ENCODE measurements around the gene S100PBP.

DNA sequence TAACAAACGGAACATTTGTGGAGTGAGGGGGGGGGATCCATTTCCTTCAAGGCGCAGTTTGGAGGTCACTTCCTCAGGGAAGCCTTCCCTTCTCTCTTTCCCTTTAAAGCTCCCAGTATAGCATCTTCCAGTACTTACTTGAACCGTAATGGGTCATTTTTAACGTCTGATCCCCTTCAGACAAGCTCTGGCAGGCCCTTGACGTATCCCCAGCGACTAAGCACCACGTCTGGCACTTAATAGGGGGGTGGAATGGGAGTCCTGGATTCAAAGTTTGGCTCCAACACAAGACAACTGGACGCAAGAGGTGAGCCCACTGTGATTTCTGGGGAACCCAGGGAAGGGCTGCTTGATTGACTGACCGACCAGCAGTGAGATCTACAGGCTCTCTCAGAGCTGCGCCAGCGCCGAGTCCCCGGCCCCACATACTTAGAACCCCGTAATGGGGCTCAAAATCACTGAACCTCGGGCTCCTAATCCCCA is 736 bp upstream of the S100PBP start:
- TF ChIP-seq, protein P1, sequence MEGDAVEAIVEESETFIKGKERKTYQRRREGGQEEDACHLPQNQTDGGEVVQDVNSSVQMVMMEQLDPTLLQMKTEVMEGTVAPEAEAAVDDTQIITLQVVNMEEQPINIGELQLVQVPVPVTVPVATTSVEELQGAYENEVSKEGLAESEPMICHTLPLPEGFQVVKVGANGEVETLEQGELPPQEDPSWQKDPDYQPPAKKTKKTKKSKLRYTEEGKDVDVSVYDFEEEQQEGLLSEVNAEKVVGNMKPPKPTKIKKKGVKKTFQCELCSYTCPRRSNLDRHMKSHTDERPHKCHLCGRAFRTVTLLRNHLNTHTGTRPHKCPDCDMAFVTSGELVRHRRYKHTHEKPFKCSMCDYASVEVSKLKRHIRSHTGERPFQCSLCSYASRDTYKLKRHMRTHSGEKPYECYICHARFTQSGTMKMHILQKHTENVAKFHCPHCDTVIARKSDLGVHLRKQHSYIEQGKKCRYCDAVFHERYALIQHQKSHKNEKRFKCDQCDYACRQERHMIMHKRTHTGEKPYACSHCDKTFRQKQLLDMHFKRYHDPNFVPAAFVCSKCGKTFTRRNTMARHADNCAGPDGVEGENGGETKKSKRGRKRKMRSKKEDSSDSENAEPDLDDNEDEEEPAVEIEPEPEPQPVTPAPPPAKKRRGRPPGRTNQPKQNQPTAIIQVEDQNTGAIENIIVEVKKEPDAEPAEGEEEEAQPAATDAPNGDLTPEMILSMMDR (IDR thresholded peaks at IDR 0.05): no peak
- no peak for TF ChIP-seq POLR2A (IDR thresholded peaks at IDR 0.05)
